GM19467 (cell line): Measurements from ENCODE around the gene HNRNPR.
"Not testable (repeated sequence)": the region's sequence is repeated elsewhere in the genome, so short reads cannot be mapped to it uniquely, and the experiment has no call there.

Experiments used
- ATAC-seq: cut with Tn5 transposase; IDR thresholded peaks from one replicate; pipeline ENCODE4 v1.9.1; 2021; ENCODE audit warnings: mild to moderate bottlenecking, moderate library complexity; ENCODE audit not compliant: unreplicated experiment

The HNRNPR gene

GRCh38 chr1:23344111-23344986 is at the start of gene HNRNPR:
HNRNPR (minus strand) TSS chr1:23344284; CDS start chr1:23341008, 3,276 bp downstream.
- peak; percentile 91 for ATAC-seq

GRCh38 chr1:23393706-23394105 is 49.6 kb upstream of the HNRNPR start:
- ATAC-seq, result no peak

- ATAC-seq, result no peak
Observed at GRCh38 chr1:23392125-23392855, 48.2 kb upstream of the HNRNPR start.

GRCh38 chr1:23389837-23390321 is 45.8 kb upstream of the HNRNPR start:
- no peak for ATAC-seq

- no peak for ATAC-seq
Observed at GRCh38 chr1:23387494-23387893, 43.4 kb upstream of the HNRNPR start.

GRCh38 chr1:23385119-23385621 is 41.1 kb upstream of the HNRNPR start:
- no peak for ATAC-seq

- ATAC-seq, result no peak
Observed at GRCh38 chr1:23384312-23385058, 40.4 kb upstream of the HNRNPR start.

- no peak for ATAC-seq
Observed at GRCh38 chr1:23383577-23384311, 39.7 kb upstream of the HNRNPR start.

- no peak for ATAC-seq
Observed at GRCh38 chr1:23381233-23381885, 37.3 kb upstream of the HNRNPR start.

- no peak for ATAC-seq
Observed at GRCh38 chr1:23380719-23381118, 36.6 kb upstream of the HNRNPR start.

GRCh38 chr1:23380236-23380635 is 36.2 kb upstream of the HNRNPR start:
- not testable (repeated sequence) for ATAC-seq

- no peak for ATAC-seq
Observed at GRCh38 chr1:23376890-23377811, 33.1 kb upstream of the HNRNPR start.

GRCh38 chr1:23374079-23374735 is 30.1 kb upstream of the HNRNPR start:
- not testable (repeated sequence) for ATAC-seq

GRCh38 chr1:23371987-23372880 is 28.1 kb upstream of the HNRNPR start:
- no peak for ATAC-seq

- ATAC-seq, result no peak
Observed at GRCh38 chr1:23370709-23371584, 26.9 kb upstream of the HNRNPR start.

GRCh38 chr1:23370330-23370708 is 26.2 kb upstream of the HNRNPR start:
- ATAC-seq, result no peak
